HG03280 (cell line): ENCODE data around the gene KIFC3.
"Not testable (repeated sequence)": the region's sequence is repeated elsewhere in the genome, so short reads cannot be mapped to it uniquely, and the experiment has no call there.

Source experiments
- ATAC-seq: cut with Tn5 transposase; IDR thresholded peaks from one replicate; pipeline ENCODE4 v1.9.1; 2021; ENCODE audit warnings: mild to moderate bottlenecking, moderate library complexity; ENCODE audit not compliant: unreplicated experiment

KIFC3 gene

DNA sequence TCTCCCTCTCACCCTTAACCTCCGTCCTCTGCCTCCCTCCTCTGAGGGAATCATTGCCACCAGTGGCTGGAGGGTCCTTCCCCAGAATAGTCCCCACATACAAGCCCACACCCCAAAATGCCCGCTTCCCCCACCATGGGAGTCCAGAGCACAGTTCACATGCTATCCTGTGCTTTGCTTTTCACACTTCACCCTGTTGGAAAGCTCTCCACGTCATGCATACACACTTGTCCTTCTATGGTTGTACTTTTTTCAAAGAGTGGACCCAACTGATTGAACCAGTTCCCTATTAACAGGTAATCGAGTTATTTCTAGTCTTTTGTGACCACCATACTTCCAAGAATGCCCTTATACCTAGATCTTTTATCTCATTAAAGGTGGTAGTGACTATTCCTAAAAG, 23.8 kb upstream of the KIFC3 start:
- no peak for ATAC-seq

DNA sequence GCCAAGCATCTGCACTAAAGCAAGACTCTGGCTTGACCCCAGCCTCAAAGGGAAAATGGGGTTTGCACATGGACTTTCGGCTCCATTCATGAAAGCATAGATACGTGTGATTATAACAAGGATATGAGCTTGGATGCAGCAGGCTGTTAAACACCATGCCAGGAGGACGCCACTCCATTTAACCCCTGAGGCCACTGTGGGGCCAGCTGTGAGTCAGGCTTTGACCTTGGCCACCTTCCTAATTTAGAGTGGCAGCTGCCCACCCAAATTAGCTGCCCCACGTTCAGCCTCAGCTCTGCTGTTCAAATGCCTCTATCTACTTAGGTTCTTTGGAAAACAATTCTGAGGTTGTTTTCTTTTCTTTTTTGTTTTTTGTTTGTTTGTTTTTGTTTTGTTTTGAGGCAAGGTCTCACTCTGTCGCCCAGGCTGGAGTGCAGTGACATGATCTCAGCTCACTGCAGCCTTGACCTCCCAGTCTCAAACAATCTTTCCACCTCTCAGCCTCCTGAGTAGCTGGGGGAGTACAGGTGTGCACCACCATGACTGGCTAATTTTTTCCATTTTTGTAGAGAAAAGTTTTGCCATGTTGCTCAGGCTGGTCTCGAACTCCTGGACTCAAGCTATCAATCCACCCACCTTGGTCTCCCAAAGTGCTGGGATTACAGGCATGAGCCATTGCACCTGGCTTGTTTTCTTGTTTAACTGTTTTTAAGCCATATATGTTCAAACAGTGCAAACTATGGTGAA, 23.2 kb upstream of the KIFC3 start:
- ATAC-seq = no peak

DNA sequence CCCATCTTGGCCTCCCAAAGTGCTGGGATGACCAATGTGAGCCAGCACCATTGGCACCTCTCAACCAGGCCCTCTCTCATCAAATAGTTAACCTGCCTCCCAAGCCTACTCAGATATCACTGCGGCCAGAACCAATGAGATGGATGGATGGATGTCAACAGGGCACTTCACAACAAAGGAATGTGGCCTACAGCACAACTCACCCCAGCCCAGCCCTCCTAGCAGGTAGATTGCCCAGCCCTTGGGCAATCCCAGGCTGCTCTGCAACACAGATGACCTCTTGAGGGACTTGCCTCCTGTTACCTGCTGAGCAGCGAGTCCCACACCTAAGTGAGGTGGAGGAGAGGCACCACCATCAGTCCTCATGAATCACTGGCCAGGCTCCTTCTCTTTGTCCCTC, 22.6 kb upstream of the KIFC3 start:
- ATAC-seq = no peak

DNA sequence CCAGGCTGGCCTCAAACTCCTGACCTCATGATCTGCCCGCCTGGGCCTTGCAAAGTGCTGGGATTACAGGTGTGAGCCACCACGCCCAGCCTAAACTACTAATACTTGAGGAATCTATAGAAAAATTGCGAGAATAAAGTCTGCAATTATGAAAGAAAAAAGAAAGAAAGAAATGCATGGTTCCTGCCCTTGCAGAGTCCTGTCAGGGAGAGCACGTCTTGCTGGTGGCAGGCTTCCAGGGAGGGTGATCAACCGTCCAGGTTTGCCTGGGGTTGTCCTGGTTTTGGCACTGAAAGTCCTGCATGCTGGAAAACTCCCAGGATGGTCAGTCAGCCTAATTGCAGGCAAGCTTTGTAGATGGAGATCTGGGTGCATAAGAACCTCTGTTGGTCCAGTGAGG, 21.5 kb upstream of the KIFC3 start:
- ATAC-seq = no peak

DNA sequence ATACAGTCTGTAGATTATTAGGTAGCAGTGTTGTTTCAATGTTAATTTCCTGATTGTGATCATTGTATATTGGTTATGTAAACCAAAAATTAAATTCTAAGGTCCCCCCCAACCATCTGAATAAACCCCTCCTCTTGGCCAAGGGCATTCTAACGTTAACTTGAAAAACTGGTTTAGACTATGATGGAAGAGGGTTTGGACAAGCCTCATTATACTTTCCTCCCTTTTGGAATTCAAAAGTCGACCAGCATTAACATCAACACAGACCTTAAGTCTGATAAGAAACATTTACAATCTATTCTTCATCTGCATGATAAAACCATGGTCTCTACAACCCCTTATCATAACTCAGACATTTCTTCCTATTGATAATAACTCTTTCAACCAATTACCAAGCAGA, 20.6 kb upstream of the KIFC3 start:
- ATAC-seq = no peak

DNA sequence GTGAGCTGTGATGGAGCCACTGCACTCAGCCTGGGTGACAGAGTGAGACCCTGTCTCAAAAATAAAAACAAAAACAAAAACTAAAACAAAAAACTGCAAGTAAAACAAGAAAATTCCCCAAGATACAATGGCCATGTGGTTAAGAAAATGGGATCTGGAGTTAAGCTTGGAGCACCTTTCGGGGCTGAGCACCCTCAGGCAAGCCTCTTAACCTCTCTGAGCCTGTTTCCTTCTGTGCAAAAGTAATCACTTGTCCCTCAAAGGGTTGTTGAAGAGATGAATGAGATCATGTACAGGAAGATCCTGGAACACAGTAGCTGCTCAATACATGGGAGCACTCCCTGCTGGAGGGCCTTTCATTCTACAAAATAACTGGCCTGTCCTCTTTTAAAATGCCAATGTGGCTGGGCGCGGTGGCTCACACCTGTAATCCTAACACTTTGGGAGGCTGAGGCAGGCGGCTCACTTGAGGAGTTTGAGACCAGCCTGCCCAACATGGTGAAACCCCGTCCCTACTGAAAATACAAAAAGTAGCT, 19.8 kb upstream of the KIFC3 start:
- no peak for ATAC-seq

DNA sequence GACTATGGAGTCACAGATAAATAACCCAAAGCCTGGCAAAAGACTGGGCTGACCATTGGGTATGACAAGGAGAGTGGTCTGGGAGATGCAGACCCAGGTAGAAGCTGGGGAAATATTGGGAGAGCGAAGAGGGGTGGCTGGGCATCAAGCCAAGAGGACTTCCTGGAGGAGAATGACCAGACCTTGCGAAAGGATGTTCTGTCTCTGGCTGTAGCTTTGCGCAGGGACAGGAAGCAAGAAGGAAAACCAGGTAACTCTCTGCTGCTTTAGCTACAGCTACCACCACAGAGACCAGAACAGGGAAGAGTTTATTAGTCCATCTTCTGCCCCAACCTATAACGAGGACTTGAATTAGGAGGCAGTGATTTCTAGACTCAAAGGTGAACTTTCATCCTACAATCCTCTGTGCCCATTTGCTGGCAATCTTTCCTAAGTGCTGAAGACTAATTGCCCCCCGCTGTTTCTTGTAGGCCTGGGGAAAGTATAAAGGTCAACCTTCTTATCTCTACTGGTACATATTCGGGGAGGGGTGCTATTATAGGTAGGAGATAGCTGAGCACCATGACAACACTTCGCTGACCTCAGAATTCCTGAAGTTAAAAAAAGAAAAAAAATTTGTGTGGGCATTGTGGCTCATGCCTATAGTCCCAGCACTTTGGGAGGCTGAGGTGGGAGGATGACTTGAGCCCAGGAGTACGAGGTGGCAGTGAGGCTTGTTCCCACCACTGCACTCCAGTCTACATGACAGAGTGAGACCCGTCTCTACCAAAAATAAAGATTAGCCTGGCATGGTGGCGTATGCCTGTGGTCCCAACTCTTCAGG, 19.1 kb upstream of the KIFC3 start:
- no peak for ATAC-seq

DNA sequence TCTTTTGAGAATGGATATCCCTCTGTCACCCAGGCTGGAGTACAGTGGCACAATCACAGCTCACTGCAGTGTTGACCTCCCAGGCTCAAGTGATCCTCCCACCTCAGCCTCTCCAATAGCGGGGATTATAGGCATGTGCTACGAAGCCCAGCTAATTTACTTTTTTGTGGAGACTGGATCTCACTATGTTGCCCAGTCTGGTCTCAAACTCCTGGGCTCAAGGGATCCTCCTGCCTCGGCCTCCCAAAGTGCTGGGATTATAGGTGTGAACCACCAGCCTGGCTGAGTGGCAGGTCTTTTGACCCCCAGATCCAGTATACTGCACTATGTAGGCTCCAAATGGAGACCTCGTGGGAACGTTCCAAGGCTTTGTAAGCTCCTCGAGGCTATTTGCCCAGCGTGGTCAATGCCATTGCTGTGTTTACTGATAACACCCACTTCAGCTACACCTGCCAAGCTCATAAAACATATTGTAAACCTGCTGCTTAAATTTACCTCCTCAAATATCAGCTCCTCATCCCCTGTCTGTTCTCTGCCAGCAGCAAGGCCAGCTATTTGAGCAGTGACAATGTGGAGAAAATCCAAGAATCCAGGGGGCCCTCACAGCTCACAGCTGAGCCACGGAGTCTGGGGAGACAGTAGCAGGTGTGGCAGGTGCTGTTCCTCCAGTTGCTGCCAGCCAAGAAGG, 16.2 kb upstream of the KIFC3 start:
- ATAC-seq = no peak

DNA sequence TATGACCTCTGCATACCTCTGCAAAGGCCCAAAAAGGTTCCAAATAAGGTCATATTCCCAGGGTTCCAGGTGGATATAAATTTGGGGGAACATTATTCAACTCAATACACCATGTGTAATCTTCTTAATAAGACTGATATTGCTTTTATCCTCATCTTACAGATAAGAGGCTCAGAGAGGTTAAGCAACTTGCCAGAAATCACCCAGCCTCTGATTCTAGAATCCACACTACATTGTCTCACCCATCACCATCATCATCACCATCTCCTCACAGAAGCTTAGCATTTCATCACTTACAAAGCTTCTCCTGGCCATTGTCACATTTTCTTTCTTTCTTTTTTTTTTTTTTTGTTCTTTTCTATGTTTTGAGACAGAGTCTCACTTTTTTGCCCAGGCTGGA, 15.4 kb upstream of the KIFC3 start:
- ATAC-seq = no peak

DNA sequence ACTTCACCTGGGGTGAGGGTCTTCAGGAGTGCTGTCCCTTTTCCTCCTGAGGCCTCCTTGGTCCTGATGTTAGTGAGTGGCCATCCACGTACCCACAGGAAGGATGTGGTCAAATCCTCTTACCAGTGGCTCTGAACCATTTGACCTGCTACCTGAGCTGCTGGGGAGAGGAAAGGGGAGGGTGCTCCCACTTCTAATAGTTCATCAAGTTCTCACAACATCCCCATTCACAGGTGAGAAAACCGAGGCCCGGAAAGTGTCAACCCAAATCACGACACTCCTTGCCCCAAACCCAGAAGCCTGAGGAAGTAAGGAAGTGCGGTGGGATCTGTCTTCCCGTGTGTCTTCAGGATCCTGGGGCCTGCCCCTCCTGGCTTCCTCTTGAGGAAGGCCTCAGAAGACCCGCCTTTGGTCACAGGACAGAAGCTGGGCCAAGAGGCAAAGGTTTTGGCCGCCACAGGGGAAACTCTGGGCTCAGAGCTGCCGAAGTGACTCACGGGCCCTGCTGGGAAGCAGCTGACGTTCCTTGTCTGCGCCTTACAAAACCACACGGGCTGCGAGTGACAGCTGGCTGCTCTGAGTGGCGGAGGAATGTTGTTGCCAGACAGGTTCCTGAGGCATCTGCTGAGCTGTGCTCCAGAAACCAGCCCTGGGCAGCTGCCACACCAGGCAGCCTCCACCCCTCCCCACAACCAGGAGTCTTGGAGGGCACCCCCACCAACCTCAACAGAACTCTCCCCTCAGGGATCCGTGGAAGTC, 13.9 kb upstream of the KIFC3 start:
- ATAC-seq = no peak

DNA sequence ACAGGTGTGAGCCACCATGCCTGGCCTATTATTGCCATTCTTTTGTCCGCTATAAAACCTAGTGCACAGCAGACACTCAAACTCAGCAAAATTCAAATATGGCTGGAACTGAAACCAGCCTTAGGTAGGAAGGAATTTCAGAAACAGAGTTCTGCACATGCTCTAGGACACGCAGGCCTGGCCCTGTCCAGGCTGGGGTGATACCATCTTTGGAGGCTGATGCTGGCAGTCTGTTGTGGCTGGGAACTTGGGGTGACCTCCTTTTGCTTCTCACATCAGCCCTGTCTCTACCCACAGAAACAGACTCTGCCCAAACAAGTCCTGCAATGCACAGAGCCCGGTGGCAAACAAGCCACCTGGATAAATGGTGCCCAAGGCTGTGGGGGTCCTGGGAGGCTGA, 12.6 kb upstream of the KIFC3 start:
- ATAC-seq = no peak

DNA sequence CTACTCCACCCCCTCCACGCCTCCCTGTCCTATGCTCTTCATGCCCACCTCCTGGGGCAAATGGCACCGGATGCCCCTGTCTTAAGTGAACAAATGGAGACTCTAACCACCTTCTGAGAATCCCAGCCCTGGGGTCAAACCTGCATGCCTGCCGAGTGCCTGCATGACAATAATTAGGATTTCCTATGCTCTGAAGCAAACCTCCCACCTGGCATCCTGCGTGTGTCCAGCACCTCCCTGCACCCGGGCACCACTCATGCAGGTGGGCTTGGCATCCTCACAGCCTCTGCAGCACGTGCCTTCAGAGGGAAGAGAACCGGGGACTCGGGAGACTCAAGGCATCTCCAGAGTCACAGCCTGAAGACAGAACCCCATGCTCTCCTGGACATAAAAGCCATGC, 11.2 kb upstream of the KIFC3 start:
- ATAC-seq = no peak

DNA sequence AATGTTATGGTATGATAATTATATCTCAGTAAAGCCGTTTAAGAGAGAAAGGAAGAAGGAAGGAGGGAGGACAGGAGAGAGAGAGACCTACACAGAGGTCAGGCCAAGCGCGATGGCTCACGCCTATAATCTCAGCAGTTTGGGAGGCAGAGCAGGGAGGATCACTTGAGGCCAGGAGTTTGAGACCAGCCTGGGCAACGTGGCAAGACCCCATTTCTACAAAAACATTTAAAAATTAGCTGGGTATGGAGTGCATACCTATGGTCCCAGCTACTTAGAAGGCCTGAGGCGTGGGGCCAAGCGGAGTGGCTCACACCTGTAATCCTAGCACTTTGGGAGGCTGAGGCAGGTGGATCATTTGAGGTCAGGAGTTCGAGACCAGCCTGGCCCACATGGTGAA, 9.0 kb upstream of the KIFC3 start:
- ATAC-seq = not testable (repeated sequence)

DNA sequence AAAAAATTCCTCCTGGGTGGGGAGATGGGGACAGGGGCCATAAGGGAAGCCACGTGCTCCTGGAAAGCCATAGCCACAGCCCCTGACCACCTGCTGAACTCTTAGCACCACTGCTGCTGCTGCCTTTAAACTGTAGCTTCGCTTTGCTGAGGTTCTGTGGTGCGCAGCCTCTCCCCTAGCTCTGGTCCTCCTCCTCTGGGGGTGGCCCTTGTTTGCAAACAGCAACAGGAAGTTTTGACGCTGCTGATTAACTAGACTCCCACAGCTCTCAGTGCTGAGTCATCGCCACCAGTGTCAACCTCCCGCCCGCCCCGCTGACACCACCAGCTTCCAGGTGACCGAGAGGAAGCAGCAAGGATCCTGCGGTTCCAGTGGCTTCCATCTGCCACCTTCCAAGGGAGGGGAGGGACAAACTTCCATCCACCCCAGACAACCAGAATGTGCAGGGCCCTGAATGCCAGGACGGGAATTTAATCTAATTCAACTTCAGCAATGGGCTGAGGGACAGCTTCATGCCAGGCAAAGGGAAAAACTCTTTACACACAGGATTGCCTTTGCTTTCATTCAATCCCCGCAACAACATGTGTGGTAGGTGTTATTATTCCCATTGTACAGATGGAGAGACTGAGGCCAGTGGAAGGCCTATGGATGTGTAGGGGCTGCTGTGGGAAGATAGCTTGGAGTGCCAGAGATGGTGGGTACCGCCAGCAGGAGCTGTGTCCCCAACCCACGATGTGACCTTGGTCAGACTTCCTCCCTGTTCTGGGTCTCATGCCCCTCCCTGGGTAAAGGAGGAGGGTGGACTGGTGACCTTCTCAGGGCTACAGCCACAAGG, 8.1 kb upstream of the KIFC3 start:
- ATAC-seq = peak; percentile 98

DNA sequence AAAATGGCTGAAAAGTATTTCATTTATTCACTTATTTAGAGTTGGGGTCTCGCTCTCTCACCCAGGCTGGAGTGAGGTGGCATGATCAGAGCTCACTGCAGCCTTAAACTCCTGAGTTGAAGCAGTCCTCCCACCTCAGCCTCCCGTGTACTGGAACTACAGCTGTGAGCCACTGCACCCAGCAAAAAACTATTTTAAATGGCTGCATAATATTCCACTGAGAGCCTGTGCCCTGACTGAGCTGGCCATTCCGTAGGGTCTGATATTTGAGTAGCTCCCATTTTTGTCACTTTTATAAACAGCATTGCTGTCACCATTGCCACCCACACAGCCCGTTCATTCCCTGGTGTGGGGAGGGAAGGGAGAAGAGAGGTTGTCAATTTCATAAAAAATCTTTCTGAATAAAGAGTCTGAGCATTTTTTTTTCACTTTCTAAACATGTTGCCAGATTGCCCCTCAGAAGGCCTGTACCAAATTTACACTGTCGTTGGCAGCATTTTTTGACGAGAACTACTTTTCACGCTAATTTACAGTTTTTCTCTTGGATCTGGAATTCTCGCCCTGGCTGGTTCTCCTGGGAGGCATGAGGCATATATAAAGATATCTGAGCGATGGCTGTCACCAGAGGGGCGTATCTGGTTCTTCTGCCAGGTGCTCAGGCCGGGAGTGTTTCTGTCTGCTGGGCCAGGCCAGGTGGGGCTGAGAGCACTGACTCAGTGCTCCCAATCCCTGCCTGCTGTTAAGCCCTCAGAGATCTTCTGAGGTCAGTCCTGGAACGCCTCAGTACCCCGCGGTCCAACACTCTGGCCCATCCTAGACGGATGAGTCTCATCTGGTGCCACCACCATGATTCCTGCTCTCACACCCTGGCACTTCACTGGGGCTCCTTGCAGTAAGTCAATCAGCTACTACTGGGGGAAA, 7.2 kb upstream of the KIFC3 start:
- ATAC-seq = no peak

DNA sequence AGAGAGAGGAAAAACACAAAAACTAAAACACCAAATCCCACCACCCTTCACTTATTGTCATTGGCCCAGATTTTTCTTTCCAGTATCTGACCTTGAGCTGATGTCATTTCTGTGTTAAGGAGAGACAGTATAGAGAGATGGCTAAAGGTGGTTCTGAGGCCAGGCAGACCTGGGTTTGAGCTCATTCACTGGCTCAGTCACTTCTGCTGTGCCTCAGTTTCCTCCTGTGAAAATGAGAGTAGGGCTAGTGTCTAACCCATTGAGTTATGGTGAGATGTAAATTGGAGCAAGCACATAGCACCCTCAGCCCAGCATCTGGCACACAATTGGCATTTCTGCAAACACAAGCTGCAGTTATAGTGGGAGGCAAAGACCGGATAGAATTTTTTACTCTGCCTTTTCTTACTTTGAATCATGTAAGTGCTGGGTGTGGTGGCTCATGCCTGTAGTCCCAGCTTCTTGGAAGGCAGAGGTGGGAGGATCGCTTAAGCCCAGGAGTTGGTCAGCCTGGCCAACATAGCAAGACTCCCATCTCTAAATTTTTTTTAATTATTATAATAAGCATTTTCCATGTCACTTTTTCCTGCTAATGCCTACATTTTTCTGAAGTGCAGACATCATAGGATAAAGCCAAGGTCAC, 6.4 kb upstream of the KIFC3 start:
- no peak for ATAC-seq

DNA sequence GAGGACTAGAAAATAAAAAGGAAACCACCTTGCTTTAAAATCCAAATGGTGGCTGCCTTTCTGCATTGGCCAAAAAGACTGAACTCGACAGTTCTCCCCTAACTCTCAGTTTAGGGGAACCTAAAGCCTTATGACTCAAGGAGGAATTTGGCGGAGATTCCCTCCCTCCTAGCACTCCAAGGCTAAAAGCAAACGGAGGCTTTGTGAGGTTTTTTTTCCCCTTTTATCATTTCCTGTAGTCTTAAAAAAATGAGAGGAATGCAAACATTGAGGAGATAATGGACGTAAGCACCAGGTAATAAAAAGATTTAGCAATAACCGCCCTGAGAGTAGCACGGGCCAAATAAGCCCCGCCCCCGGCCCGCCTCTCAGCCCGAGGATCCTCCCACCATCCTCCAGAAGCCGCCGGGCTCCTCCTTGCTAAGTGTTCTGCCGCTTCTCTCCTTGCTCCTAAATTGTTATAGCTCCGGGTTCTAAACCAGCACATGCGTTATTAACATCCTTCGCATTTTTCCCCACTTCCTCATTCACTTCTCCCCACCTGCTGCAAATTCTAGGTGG, 5.8 kb upstream of the KIFC3 start:
- no peak for ATAC-seq
